ENCODE results near the gene PLA1A. TPM values are rescaled to one million over a fixed set of nuclear protein-coding genes. Genes with fewer than 3 reads are reported as not detected.

The PLA1A gene
- total RNA-seq, 1 experiment from 2014 or later: not detected

DNA sequence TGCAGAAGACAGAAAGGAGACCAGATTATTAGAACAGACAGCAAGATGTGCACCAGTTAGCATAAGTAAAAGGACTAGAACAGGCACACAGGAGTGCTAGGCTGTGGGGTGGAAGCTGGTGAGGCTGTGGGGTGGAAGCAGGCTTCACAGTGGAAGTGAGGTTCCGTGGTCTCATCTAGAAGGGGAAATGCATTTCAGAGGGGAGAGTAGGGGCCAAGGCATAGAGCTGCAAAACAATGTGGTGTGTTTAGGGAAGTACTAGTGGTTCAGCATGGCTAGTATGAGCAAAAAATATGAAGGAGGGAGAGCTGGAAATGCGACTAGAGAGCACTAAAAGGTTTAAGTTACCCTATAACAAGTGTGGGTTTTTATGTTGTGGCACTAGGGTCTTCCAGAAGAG is 56.2 kb downstream of the PLA1A start:
- POLR2A ChIA-PET (ENCODE audit: low non-redundant PET): no interaction called here
- intact Hi-C loops (cut with micrococcal nuclease; ENCODE audit: unreplicated experiment): no loop called here
- Histone ChIP-seq H3K4me3 (ENCODE audit: low read depth, low read length, poor library complexity, severe bottlenecking) (no peak overlapping the region), H3K27me3 (replicated peaks; ENCODE audit: insufficient read depth, low read depth, low read length, poor library complexity) (no peaks in the 10 kb centered on the region), H3K36me3 (ENCODE audit: insufficient read depth, low read length, poor library complexity, severe bottlenecking) (no peaks in the 10 kb centered on the region), H3K27ac (ENCODE audit: low read depth, low read length, poor library complexity, severe bottlenecking) (no peak overlapping the region), H3K9me3 (ENCODE audit: low read depth, low read length, poor library complexity, severe bottlenecking) (no peaks in the 10 kb centered on the region), H3K4me1 (ENCODE audit: insufficient read depth, low read length, poor library complexity, severe bottlenecking) (no peaks in the 10 kb centered on the region)
- CTCF ChIA-PET: no interaction called here
- DNase-seq (ENCODE audit: low spot score): no peak
- TF ChIP-seq, protein P1, sequence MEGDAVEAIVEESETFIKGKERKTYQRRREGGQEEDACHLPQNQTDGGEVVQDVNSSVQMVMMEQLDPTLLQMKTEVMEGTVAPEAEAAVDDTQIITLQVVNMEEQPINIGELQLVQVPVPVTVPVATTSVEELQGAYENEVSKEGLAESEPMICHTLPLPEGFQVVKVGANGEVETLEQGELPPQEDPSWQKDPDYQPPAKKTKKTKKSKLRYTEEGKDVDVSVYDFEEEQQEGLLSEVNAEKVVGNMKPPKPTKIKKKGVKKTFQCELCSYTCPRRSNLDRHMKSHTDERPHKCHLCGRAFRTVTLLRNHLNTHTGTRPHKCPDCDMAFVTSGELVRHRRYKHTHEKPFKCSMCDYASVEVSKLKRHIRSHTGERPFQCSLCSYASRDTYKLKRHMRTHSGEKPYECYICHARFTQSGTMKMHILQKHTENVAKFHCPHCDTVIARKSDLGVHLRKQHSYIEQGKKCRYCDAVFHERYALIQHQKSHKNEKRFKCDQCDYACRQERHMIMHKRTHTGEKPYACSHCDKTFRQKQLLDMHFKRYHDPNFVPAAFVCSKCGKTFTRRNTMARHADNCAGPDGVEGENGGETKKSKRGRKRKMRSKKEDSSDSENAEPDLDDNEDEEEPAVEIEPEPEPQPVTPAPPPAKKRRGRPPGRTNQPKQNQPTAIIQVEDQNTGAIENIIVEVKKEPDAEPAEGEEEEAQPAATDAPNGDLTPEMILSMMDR (conservative IDR thresholded peaks at IDR 0.05; ENCODE audit: low read depth, low read length): no peak
- TF ChIP-seq EZH2 (IDR thresholded peaks at IDR 0.05; ENCODE audit: borderline replicate concordance, low read depth, low read length, poor library complexity, severe bottlenecking): no peak
- no TSS peak for BruUV-seq (replicated peaks)

DNA sequence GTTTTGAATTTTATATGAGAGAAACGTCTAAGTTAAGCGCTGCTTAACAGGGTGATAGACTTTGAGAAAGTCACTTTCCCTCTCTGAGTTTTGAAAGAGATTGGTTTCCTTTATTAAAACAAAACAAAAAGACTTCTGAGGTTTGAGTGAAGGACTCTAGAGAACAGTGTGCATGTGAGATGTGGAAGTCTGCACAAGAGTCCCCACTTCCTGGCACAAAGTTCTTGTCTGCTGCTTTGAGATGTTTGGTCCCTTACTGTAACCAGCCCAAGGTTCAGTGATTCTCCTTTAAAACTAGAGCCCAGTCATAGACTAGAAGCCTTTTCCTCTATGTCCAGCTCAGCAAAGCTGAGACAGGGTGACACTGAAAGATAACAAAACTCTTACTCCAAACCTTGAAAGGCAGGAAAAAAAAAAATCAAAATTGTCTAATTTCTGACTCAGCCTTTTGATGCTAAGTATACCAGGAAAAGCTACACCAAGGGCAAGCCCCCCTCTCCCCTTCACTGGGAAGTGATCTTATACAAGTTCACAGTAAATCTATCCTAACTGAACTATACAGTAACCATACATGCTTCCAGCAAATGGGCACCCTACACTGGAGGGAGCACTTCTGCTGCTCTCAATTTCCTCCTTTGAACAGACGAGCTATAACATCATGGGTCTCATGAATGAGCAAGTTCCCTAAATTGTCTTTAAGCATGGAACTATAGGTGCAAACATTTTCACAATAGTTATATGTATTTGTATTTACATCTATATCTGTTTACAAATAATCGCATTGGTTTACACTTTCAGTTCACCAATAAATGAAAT is 60.4 kb downstream of the PLA1A start:
- Histone ChIP-seq H3K4me3 (ENCODE audit: low read depth, low read length, poor library complexity, severe bottlenecking) (no peak overlapping the region), H3K4me1 (ENCODE audit: insufficient read depth, low read length, poor library complexity, severe bottlenecking) (peaks cover 8% of the 10 kb centered on the region), H3K36me3 (ENCODE audit: insufficient read depth, low read length, poor library complexity, severe bottlenecking) (no peaks in the 10 kb centered on the region), H3K27ac (ENCODE audit: low read depth, low read length, poor library complexity, severe bottlenecking) (no peak overlapping the region), H3K9me3 (ENCODE audit: low read depth, low read length, poor library complexity, severe bottlenecking) (no peaks in the 10 kb centered on the region), H3K27me3 (replicated peaks; ENCODE audit: insufficient read depth, low read depth, low read length, poor library complexity) (no peaks in the 10 kb centered on the region)
- no peak for TF ChIP-seq EZH2 (IDR thresholded peaks at IDR 0.05; ENCODE audit: borderline replicate concordance, low read depth, low read length, poor library complexity, severe bottlenecking)
- TF ChIP-seq, protein P1 (conservative IDR thresholded peaks at IDR 0.05; ENCODE audit: low read depth, low read length): no peak
- no TSS peak for BruUV-seq (replicated peaks)
- ChIA-PET CTCF (no interaction called here), POLR2A (ENCODE audit: low non-redundant PET) (no interaction called here)
- intact Hi-C loops (cut with micrococcal nuclease; ENCODE audit: unreplicated experiment): no loop called here
- no peak for DNase-seq (ENCODE audit: low spot score)

DNA sequence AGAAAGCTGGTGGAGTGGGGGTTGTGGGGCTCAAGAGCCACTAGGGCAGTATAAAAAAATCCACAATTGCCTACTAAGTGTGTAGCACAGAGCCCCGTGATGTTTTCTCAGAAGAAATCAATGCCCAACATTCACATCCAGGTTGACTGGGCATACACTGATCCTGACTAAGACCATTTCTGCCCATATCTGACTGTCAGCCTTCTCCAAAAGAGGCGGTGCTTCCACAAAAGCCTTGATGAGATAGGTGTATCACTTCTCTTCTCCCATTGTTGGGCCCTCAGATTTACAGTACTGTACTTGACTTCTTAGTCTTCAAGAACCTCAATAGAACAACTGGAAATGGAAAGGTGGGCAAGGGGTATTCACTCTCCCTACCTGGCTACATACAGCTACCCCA is 61.3 kb downstream of the PLA1A start:
- no peak overlapping the region for H3K4me3 ChIP-seq (ENCODE audit: low read depth, low read length, poor library complexity, severe bottlenecking)

More for the DNA sequence above, 61.3 kb downstream of the PLA1A start:
- no TSS peak for BruUV-seq (replicated peaks)
- intact Hi-C loops (cut with micrococcal nuclease; ENCODE audit: unreplicated experiment): no loop called here
- Histone ChIP-seq H3K27me3 (replicated peaks; ENCODE audit: insufficient read depth, low read depth, low read length, poor library complexity) (no peaks in the 10 kb centered on the region), H3K9me3 (ENCODE audit: low read depth, low read length, poor library complexity, severe bottlenecking) (no peaks in the 10 kb centered on the region), H3K36me3 (ENCODE audit: insufficient read depth, low read length, poor library complexity, severe bottlenecking) (no peaks in the 10 kb centered on the region), H3K27ac (ENCODE audit: low read depth, low read length, poor library complexity, severe bottlenecking) (no peak overlapping the region), H3K4me1 (ENCODE audit: insufficient read depth, low read length, poor library complexity, severe bottlenecking) (peaks cover 17% of the 10 kb centered on the region)
- DNase-seq (ENCODE audit: low spot score): no peak
- no peak for TF ChIP-seq EZH2 (IDR thresholded peaks at IDR 0.05; ENCODE audit: borderline replicate concordance, low read depth, low read length, poor library complexity, severe bottlenecking)
- TF ChIP-seq, protein P1 (conservative IDR thresholded peaks at IDR 0.05; ENCODE audit: low read depth, low read length): no peak
- ChIA-PET POLR2A (ENCODE audit: low non-redundant PET) (no interaction called here), CTCF (no interaction called here)

Data from A673 (cell line).